Mammary epithelial cell (primary cell): Measurements from ENCODE around the gene SLCO3A1.

Source experiments
- CTCF ChIP-seq, 2 donors: IDR thresholded peaks in 1 of 2; conservative IDR thresholded peaks in 1 of 2; 2 replicates each; pipeline ENCODE4 v1.5.1; 2011 to 2012; ENCODE audit warnings: inconsistent platforms in 2 of 2, low read length in 2 of 2, mild to moderate bottlenecking in 2 of 2, control low read depth in 1 of 2, low read depth in 1 of 2; ENCODE audit not compliant: insufficient read depth in 1 of 2; ENCODE audit errors: extremely low read depth in 1 of 2
- EZH2 ChIP-seq: IDR thresholded peaks from 2 replicates; pipeline ENCODE4 v1.6.1; 2012; ENCODE audit warnings: low read length, inconsistent platforms, borderline replicate concordance

GRCh38 chr15:91988071-91988470 is 134.6 kb downstream of the SLCO3A1 start:
- no peak for TF ChIP-seq CTCF (conservative IDR thresholded peaks at IDR 0.05 in 1 of 2, IDR thresholded peaks at IDR 0.05 in 1 of 2; ENCODE audit: extremely low read depth in 1 of 2, insufficient read depth in 1 of 2, low read depth in 1 of 2, low read length in 2 of 2)
- TF ChIP-seq EZH2 = no peak
